ENCODE data around the gene SOX5. TPM values are rescaled to one million over a fixed set of nuclear protein-coding genes. Genes with fewer than 3 reads are reported as not detected.

SOX5 gene
- total RNA-seq, 6 experiments from 2014 or later = 14.8 to 34.3 (median 31.1) TPM

- H3K27ac ChIP-seq = no peak overlapping the region
- H3K9me3 ChIP-seq = no peaks in the 10 kb centered on the region
- TF ChIP-seq POLR2A (IDR thresholded peaks at IDR 0.05) (no peak), CTCF (IDR thresholded peaks at IDR 0.05) (no peak)
- no peaks in the 10 kb centered on the region for H3K4me1 ChIP-seq
- WGBS (ENCODE audit: insufficient coverage, low coverage, low lambda C conversion rate, missing lambda C conversion rate) = 67% methylated on average over 2 of the region's 2 CpGs
- H3K36me3 ChIP-seq = no peaks in the 10 kb centered on the region
- H3K27me3 ChIP-seq = no peaks in the 10 kb centered on the region
- no peak for ATAC-seq
- no peak overlapping the region for H3K4me3 ChIP-seq
- intact Hi-C loops (cut with DNase I) = no loop called here
- no peak for DNase-seq
Observed at GRCh38 chr12:23803540-23803939, 145.9 kb downstream of the SOX5 start.

- no peaks in the 10 kb centered on the region for H3K36me3 ChIP-seq
- intact Hi-C loops (cut with DNase I) = no loop called here
- no peaks in the 10 kb centered on the region for H3K4me1 ChIP-seq
- TF ChIP-seq POLR2A (IDR thresholded peaks at IDR 0.05) (no peak), CTCF (IDR thresholded peaks at IDR 0.05) (no peak)
- no peak overlapping the region for H3K27ac ChIP-seq
- ATAC-seq = no peak
- no peaks in the 10 kb centered on the region for H3K27me3 ChIP-seq
- no peak overlapping the region for H3K4me3 ChIP-seq
- DNase-seq = no peak
- 78% methylated on average over 3 of the region's 3 CpGs for WGBS (ENCODE audit: insufficient coverage, low coverage, low lambda C conversion rate, missing lambda C conversion rate)
- H3K9me3 ChIP-seq = no peaks in the 10 kb centered on the region
Observed at GRCh38 chr12:23795494-23795893, 154.0 kb downstream of the SOX5 start.

- intact Hi-C loops (cut with DNase I) = no loop called here
- Histone ChIP-seq H3K27me3 (no peaks in the 10 kb centered on the region), H3K9me3 (no peaks in the 10 kb centered on the region), H3K27ac (no peak overlapping the region), H3K4me3 (no peak overlapping the region), H3K36me3 (no peaks in the 10 kb centered on the region), H3K4me1 (no peaks in the 10 kb centered on the region)
- ATAC-seq (no peak), DNase-seq (no peak)
- 73% methylated on average over 1 of the region's 1 CpG for WGBS (ENCODE audit: insufficient coverage, low coverage, low lambda C conversion rate, missing lambda C conversion rate)
- no peak for TF ChIP-seq CTCF (IDR thresholded peaks at IDR 0.05)
- no peak for TF ChIP-seq POLR2A (IDR thresholded peaks at IDR 0.05)
Observed at GRCh38 chr12:23781118-23781517, 168.4 kb downstream of the SOX5 start.

- Histone ChIP-seq H3K27ac (no peak overlapping the region), H3K4me3 (no peak overlapping the region), H3K27me3 (no peaks in the 10 kb centered on the region), H3K4me1 (no peaks in the 10 kb centered on the region), H3K9me3 (no peaks in the 10 kb centered on the region), H3K36me3 (no peaks in the 10 kb centered on the region)
- ATAC-seq (no peak), DNase-seq (no peak)
- WGBS (ENCODE audit: insufficient coverage, low coverage, low lambda C conversion rate, missing lambda C conversion rate) = 86% methylated on average over 2 of the region's 2 CpGs
- intact Hi-C loops (cut with DNase I) = no loop called here
- TF ChIP-seq CTCF (IDR thresholded peaks at IDR 0.05) = no peak
- TF ChIP-seq POLR2A (IDR thresholded peaks at IDR 0.05) = no peak
Observed at GRCh38 chr12:23775208-23775607, 174.3 kb downstream of the SOX5 start.

Measured in right lobe of liver (tissue), 6 donors.